ENCODE data around the gene ESF1.
A peak's percentile ranks its signal among the peaks of the same experiment; 100 is the strongest.
"Not testable (repeated sequence)": the region's sequence is repeated elsewhere in the genome, so short reads cannot be mapped to it uniquely, and the experiment has no call there.

The ESF1 gene

DNA sequence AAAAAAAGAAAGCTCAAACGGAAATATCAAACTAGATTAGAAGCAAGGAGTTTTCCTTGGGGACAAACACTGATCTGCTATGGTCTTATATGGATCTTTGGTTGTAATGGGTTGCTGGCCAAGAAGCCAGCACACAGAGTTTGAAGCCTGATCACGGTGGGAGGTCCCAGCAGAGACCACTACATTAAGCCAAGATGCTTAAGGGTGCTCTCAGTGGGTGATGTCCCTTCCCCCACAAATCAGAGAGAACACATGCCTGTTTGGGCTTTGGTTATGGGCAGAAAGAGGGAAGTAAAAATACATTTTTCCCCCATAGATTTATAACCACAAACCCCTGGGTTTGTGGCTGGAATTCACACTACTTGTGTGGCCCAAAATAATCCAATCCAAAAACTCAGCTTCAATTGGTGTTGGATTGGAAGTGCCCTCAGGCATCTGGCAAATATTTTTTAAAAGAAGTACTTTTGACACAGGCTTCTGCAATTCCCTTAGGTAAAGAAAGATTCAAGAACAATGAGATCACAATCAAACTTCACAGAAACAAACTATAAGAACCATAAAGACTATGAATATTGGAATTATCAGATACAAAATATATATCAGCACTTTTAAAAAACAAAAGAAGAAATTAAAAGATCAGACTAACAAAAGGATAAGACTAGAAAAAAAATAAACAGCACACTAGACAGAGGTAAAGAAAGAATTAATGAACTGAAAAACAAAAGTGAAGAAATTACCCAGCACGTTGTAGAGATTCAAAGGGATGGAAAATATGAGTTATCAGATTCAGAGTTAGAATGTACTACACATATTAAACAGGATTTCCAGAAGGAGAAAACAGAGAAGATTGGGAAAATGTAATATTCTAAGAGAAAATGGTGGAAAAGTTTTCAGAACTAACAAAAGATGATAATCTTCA, 44.7 kb downstream of the ESF1 start:
- DNase-seq (ENCODE audit: low spot score), result no peak

DNA sequence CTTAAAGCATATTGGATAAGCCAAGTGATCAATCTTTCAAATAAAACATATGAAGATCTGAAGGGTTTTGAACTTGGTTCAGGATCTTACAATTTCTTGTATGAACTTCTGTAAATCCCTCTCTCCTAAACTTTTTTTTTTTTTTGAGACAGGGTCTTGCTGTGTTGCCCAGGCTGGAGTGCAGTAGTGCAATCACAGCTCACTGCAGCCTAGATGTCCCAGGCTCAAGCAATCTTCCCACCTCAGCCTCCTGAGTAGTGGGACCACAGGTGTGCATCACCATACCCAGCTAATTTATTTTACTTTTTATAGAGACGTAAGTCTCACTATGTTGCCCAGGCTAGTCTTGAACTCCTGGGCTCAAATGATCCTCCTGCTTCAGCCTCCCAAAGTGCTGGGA, 46.5 kb downstream of the ESF1 start:
- DNase-seq (ENCODE audit: low spot score), result not testable (repeated sequence)

DNA sequence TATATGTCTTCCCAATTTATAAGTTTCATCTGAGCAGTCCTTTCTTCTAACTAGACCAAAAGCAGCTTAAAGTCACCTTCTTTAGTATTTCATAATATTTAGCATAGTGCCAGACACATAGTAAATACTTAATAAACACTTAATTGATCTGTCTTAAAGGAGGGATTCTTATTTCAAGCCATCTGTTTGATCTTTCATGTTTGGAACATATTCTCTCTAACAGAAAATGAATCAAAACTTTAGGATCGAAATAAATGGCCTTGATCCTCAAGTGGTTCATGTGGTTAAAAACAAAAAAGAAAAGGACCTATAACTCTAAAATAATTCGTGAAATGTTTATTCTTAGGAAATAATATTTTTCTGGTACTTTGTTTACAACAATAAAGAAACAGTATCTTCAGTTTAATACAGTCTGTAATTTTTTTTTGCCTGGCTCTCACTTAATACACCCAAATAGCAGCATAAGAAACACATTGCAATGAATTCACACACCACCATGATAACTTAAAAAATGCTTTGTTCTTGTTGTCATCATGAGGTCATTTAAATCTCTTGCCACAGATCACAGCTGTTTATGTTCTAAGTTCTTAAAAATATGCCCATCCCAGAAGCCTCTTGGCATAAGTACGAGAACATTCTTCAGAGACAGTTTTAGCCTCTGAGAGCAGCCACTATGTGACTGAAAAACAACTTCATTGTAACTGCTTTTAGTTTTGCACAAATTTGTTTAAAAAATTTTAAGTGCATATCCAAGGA, 48.1 kb downstream of the ESF1 start:
- DNase-seq (ENCODE audit: low spot score), result peak; percentile 73

DNA sequence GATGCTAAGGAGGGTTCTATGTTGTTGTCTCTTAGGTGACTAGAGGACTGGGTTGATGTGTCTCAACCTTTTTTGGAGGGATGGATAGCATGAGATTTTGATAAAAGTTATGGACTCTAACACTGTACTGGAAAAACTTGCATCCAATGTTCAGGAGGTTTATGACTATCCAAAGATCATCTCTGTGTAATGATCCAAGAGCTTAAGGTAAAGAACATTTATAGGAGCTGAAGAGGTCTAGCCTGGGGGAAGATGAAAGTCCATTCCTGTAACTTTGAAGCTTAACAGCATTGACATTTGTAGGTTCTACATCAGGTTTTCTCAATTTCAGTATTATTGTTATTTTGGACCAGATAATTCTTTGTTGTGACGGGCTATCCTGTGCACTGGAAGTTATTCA, 48.9 kb downstream of the ESF1 start:
- no peak for DNase-seq (ENCODE audit: low spot score)

DNA sequence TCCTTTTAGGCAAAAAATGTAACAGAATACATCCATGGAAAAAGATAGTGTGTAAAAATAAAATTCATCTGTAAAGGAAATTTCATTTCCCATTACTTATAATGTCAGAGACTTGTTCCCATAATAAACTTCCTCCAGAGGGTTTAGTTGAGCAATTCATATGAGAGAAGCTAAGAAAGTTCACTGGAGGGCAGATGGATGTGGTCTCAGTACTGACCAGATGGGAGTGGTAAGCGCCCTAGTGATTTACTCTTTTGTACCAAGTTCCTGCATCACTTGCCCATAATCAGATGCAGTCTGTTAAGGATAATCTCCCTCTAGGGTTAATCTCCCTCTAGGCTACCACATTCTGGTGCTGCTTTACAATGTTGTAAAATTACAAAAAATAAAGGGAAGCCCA, 61.7 kb downstream of the ESF1 start:
- DNase-seq (ENCODE audit: low spot score), result peak; percentile 11

DNA sequence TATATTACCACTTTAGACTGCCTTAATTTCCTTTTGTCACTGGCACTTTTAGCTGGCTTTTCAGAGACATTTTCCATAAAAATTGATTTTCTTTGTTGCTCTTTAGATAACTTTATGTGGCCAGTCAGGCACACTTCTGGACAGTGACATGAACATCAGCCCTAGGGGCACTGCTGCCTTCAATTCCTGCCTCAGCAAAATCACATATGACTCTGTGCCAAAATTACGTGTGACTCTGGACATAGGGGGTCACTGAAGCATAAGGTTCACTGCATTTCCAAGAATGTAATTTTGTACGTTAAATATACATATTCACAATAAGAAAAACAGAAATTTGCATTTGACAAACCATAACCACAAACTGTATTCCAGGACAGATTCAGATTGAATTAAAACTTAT, 66.5 kb downstream of the ESF1 start:
- DNase-seq (ENCODE audit: low spot score), result no peak

DNA sequence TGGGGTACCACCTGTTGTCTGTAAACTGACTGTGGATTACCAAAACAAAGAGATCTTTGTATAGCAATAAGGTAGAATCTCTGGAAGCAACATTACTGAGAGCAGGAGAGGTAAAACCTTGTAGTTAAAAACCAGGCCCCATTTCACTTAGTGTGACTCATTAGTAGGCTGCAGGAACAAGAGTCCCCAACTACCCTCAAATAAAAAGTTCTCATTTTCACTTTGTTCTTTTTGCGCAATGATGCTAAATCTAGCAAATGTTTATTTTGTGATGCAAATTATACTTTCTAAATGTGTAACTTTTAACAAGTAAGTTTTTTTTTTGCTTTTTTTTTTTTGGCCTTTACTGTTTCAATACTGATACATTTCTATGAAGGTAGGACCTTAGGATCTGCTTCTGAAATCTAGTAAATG, 67.1 kb downstream of the ESF1 start:
- DNase-seq (ENCODE audit: low spot score), result no peak

DNA sequence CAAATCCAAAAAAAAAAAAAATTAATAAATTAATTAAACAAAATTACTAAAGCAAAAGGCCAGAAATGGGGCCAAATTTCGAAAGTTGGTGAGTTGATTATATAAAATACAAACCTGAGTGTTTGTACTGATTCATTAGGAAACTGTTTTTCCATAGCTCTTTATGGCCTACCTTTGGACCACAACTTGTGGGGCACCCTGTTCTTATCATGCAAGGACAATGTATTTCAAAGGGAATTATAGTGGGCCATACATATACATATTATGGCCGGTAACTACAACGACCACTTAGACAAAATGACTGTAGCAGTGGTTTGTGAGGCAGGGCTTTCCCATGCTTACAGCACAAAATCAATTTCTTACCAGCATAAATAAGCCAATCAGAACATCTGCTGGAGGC, 69.5 kb downstream of the ESF1 start:
- DNase-seq (ENCODE audit: low spot score), result no peak

DNA sequence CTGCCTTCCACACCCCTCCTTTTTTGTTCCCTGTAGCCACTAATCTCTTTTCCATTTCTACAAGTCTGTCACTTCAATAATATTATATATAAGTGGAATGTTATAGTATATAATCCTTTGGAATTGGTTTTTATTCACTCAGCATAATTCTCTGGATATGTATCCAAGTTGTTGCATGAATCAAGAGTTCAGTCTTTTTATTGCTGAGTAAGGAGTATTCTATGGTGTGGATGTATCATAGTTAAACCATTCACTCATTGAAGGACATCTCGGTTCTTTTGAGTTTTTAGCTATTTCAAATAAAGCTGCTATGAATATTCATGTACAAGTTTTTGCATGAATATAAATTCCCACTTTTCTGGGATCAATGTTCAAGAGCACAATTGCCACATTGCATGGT, 76.5 kb downstream of the ESF1 start:
- no peak for DNase-seq (ENCODE audit: low spot score)

DNA sequence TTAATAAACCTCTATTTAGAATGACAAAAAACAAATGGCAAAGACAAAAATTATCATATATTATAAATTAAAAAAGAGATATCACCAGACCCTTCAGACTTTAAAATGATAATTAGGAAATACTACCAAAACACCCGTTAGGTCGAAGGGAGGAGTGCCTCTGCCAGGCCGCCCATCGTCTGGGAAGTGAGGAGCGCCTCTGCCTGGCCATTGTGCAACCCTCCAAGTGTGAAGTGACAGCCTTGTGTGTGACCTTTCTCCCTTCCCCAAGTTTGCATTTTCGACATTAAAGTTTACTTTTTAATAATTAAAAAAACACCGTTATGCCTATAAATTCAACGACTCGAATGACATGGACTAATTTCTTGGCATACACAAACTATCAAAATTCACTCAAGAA, 81.5 kb downstream of the ESF1 start:
- DNase-seq (ENCODE audit: low spot score), result no peak

DNA sequence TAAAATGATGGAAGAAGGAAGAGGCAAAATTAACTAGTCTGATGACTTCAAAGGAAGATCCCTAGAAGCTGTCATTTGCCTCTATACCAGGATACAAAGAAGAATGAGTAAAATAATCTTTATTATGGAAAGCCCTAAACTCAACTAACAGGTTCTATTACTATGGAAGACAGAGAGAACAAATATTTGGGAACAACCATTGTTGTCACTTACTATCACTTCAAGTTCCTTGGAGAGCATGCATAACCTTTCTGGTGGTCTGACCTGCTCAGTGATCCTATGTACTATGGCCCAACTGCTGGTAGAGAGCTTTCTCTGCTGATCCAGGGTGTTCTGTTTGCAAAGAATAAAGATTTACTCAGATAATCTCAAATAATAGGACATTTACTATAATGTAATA, 83.2 kb downstream of the ESF1 start:
- no peak for DNase-seq (ENCODE audit: low spot score)

DNA sequence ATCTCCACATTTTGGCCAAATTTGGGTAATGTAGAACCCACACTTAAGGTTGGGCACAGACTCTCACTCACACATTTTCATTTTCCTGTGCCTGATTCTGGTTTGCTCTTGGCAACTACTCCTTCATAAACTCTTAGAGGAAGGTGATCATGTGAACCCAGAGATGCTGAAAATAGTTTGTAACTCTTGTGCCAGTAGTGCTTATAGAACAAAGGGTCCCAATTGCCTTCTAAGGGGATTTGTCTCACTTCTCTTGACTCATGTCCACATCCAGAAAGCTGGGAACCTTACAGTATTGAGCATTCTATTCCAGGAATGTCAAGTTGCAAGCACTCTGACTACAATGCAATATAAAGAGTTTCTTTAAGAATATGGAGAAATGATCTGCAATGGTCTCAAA, 84.0 kb downstream of the ESF1 start:
- DNase-seq (ENCODE audit: low spot score), result no peak

DNA sequence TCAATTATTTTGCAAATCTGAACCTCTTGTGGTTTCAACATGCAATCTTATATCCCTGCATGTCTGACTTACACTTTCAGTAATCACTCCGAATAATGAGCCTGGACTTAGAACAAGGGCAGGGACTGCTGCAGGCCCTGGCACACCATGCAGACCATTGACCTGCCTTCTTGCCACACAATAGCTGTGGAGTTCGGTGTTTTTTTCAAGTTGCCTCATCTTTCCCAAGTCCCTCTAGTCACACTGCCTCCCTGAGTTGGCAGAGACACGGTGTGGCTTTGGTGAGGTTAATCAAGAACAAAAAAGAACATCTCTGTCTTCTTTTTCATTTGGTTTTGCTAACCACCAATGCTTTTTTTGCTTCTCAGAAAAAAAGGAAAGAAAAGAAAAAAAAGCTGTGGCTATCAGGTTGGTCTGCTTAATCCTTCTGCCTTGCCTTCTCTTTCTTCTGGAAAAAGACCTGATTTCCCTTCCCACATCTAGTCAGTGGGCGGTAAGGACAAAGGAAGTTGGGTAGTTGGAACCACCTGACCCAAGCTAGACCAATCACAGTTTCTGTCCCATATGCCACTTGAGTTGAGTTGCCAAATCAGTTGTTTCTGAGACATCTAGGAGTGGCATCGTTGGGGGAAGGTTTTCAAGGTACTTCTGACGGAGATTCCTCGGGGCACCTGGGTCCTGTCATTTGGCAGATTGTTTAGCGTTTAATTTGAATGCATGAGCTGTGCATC, 90.1 kb downstream of the ESF1 start:
- DNase-seq (ENCODE audit: low spot score), result no peak

DNA sequence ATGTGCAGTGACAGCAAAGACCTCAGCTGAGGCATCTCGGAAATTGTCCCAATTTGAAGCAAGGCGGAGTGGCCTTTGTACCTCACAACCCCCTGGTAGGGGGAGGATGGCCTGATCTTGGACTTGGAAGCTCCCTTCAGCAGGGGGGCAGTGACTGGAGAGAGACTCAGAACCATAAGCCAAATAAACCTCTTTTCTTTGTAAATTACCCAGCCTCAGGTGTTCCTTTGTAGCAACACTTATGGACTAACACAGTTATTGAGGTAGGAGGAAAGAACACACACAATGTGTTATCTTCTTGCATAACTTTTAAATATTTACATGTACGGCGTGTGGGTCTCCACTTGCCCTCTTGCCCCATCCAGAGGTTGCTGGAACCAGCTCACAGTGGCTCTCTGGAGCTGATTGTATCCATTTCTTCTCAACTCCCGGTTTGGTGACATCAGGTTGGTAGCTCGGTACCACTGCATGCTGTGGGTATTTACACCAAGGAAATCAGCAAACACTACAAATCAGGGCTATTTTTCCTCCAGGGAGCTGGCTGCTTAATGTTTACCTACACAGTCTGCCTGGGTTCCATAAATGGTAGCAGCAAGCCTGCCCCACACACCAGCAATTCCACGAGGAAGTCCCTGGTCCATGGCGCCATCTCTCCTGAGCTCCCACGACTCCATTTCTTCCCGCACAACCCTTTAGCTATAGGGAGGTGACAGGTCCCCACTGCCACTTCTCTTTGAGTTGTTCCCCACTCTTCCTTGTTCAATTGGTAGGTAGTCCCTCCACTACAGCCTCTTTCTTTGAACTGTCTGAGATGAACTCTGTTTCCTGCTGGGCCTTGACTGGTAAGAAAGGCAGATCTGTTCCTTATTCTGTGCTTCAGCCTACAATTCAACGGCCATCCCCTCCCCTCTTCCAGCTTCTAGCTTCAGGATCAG, 91.7 kb downstream of the ESF1 start:
- no peak for DNase-seq (ENCODE audit: low spot score)

DNA sequence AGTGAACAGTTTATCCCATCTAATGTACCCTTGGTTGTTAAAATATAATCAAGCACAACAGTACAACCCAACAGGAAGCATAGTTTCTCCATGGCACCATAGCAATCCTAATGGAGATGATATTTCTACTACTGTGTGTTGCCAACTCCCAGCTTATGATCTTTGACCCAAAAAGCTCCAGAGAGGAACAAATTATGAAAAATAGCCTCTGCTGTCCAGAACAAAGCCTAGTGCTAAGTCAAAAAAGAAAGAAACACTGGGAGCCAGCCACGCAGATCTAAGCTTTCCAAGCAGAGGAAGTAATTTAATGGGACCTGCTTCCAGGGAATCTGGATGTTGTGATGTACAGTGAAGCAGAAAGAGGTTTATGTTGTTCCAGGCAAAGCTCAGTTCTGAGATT, 93.8 kb downstream of the ESF1 start:
- no peak for DNase-seq (ENCODE audit: low spot score)

DNA sequence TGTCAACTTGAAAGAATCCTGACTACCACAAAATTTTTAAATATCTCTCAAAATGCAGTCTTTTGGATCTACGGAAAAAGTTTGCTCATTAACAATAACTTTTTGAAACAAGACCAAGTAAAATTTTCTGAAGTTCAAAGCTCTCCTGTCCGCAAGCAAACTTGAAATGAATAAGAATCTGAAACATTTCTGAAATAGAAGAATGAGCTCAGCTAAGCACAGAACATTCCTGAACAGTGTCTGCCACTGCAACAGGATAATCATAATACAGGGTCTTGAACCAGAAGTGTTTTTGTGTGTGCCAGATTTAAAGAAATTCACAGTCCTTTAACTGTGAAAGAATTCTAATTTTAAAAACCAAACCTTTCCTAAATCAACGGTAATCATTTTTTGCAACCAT, 96.9 kb downstream of the ESF1 start:
- DNase-seq (ENCODE audit: low spot score), result no peak

DNA sequence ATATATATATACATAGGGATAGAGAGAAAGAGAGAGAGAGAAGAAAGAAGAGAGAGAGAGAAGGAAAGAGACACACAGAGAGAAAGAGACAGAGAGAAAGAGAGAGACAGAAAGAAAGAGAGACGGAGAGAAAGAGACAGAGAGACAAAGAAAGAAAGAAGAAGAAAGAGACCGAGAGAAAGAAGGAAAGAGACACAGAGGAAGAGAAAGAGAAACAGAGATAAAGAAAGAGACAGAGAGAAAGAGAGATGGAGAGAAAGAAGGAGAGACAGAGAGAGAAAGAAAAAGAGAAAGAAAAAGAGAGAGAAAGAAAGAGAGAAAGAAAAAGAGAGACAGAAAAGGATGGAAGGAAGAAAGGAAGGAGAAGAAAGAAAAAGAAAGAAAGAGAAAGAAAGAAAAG, 99.1 kb downstream of the ESF1 start:
- no peak for DNase-seq (ENCODE audit: low spot score)

DNA sequence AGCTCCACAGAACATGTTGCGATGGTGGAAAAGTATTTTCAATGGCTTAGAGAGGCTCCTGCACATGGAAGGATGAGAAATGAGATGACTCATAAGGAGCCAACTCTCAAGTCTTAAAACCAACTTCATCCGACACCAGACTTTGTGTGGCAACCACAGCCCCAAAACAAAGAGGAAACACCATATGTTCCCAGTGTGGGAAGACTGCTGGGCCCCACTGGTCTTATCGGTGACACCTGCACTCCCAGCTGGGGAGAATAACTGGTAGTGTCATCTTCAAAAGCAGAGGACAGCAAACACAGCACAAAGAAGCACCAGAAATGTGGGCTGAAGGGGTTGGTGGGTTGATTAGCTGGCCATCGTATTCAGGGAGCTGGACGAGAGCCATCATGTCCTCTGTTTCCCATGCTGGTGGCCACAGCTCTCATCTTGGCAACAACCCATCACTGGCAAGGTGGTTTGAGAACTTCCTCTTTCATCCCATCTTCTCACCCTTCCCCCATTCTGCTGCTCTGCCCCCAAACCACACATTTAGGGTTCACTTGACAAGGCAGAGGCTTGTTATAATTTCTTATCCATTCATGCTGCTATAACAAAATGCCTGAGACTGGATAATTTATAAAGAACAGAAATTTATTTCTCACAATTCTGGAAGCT, 100.0 kb downstream of the ESF1 start:
- peak; percentile 18 for DNase-seq (ENCODE audit: low spot score)

DNA sequence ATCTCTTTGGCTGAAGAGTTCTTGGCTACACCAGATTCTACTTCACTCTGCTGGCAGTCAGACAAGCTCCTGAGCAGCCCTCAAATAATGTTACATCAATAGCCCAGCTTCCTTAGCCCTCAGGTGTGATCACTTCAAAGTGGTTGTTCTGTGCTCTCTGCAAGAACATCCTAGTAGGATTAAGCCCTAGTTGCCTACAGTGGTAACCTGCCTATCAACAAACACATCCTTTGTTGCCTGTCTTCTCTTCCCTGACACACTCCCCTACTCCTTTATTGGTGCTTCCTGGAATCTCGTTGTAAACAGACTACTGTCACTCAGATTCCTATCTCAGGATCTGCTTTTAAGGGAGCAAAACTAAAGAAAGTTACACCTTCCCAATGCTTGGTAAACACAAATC, 100.9 kb downstream of the ESF1 start:
- DNase-seq (ENCODE audit: low spot score), result no peak

DNA sequence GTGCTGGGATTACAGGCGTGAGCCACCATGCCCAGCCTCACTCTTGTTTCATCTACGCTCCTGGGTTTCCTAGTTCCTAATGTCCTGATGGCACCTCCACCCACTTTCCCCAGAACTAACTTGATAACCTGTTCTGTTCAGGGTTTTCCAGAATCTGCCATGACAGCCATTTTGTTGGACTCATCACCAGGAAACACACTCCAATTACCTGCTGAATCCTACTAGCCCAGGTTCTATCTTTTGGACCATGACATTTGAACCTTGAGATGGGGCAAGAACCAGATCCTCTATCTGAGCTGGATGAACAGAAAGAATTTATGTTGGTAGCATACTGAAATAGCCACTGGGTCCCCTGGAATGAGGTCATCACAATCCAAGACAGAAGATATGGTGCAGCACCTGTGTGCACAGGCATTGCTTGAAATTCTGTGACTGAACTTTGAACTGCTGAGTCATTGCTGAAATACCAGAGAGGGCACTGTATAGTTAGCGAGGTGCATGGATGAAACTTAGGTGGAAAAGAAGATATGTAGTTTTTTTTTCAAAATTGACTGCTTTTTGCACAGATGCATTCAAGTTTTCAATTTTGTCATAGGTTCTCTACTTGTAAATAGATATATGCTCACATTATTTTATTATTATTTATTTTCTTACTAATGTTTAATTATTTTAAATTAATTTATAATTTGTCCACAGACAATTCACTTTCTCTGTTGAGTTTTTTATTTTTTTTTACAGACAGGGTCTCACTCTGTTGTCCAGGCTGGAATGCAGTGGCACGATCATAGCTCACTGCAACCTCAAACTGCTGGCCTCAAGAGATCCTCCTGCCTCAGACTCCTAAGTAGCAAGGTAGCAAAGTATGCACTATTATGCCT, 103.2 kb downstream of the ESF1 start:
- no peak for DNase-seq (ENCODE audit: low spot score)

Measured in AG08395 (cell line).